ENCODE data around the gene CHRM3. TPM values are rescaled to one million over a fixed set of nuclear protein-coding genes. Genes with fewer than 3 reads are reported as not detected.

The CHRM3 gene
- under 0.01 and 1.1 TPM in 2 replicates for total RNA-seq

GRCh38 chr1:239386453-239387303 lies at the start of gene CHRM3:
CHRM3 (plus strand) TSS chr1:239386568; CDS start chr1:239907452, 520,884 bp downstream.

Data from nasal cavity respiratory epithelium epithelial cell of viscerocranial mucosa (primary cell).